HepG2 (cell line): Measurements from ENCODE around the gene KRTAP10-6. TPM values are rescaled to one million over a fixed set of nuclear protein-coding genes. Genes with fewer than 3 reads are reported as not detected.
"Not testable (repeated sequence)": the region's sequence is repeated elsewhere in the genome, so short reads cannot be mapped to it uniquely, and the experiment has no call there.

ENCODE experiments used
- ATAC-seq: fragments of 200-7000 bp; cut with Tn5 transposase; 3 replicates; pipeline ENCODE4 v1.9.1; 2020; ENCODE audit warnings: mild to moderate bottlenecking, moderate library complexity
- BruUV-seq: library from RNA; stranded (reverse); fragments of 400-500 nt; replicated peaks from 2 replicates; lab custom pipeline; 2021; lab: Mats Ljungman, UMichigan
- CTCF ChIA-PET: fragments of 300-600 bp; formaldehyde crosslinking; extraction: SDS; loops from one replicate; lab custom pipeline; 2021; ENCODE audit warnings: low total read pairs, inconsistent platforms, low intra/inter-chr PET ratio; lab: Yijun Ruan, JAX
- POLR2A ChIA-PET: fragments of 350-600 bp; sonication (Branson Sonifier 250); formaldehyde crosslinking; loops from one replicate; lab custom pipeline; 2020; ENCODE audit warnings: antibody characterized with exemption, inconsistent platforms; lab: Yijun Ruan, JAX
- DNase-seq: peaks from one replicate; pipeline ENCODE4 v3.0.0-alpha.2; 2015; ENCODE audit warnings: low spot score
- FAIRE-seq: peaks from 3 replicates; lab custom pipeline; 2011; peaks lifted over from hg19 to GRCh38; lab: Jason Lieb, UNC
- H2AFZ ChIP-seq: one replicate; pipeline ENCODE4 v1.6.1; 2011; ENCODE audit warnings: low read length, inconsistent platforms
- H3K27ac ChIP-seq: fragments of 300-600 bp; 3 replicates; pipeline ENCODE4 v1.8.0; 2011; ENCODE audit warnings: mixed run types, mild to moderate bottlenecking, mixed read lengths, low read length, inconsistent platforms; ENCODE audit not compliant: insufficient read depth; ENCODE audit errors: extremely low read length
- H3K27me3 ChIP-seq, 2 experiments: fragments of 200-600 bp in 1 of 2; 2 replicates in 1 of 2; 3 replicates in 1 of 2; pipeline versions ENCODE4 v1.6.0 to v1.8.0; 2011; ENCODE audit warnings: low read length in 2 of 2, mild to moderate bottlenecking in 2 of 2, moderate library complexity in 2 of 2, inconsistent platforms in 1 of 2; ENCODE audit not compliant: insufficient read depth in 2 of 2, control insufficient read depth in 1 of 2
- H3K36me3 ChIP-seq, 2 experiments: fragments of 200-600 bp in 1 of 2; replicated peaks in 1 of 2; 2 replicates in 1 of 2; 3 replicates in 1 of 2; pipeline versions ENCODE4 v1.5.1 to v1.8.0; 2011; ENCODE audit warnings: low read length in 2 of 2, inconsistent platforms in 1 of 2; ENCODE audit not compliant: insufficient read depth in 2 of 2, control insufficient read depth in 1 of 2
- H3K4me1 ChIP-seq: 2 replicates; pipeline ENCODE4 v1.5.1; 2012; ENCODE audit warnings: low read length, inconsistent platforms; ENCODE audit not compliant: insufficient read depth
- H3K4me2 ChIP-seq: 2 replicates; pipeline ENCODE4 v1.6.0; 2011; ENCODE audit warnings: low read depth, low read length, inconsistent platforms
- H3K4me3 ChIP-seq, 3 experiments: fragments of 200-600 bp in 1 of 3; sonication (generic), shearing (Covaris generic) in 1 of 3; replicated peaks in 1 of 3; 2 replicates each; pipeline ENCODE4 v1.5.1; 2011 to 2016; ENCODE audit warnings: low read length in 3 of 3, inconsistent platforms in 2 of 3, low read depth in 2 of 3, mild to moderate bottlenecking in 2 of 3, control low read depth in 1 of 3, mixed read lengths in 1 of 3; ENCODE audit not compliant: insufficient read depth in 1 of 3
- H3K79me2 ChIP-seq: one replicate; pipeline ENCODE4 v1.6.1; 2011; ENCODE audit warnings: low read length, inconsistent platforms; ENCODE audit not compliant: insufficient read depth
- H3K9ac ChIP-seq: 2 replicates; pipeline ENCODE4 v1.6.0; 2011; ENCODE audit warnings: mild to moderate bottlenecking, low read depth, low read length, inconsistent platforms; ENCODE audit not compliant: insufficient read depth
- H3K9me3 ChIP-seq: 2 replicates; pipeline ENCODE4 v1.5.1; 2012; ENCODE audit warnings: mild to moderate bottlenecking, low read length
- H4K20me1 ChIP-seq: 2 replicates; pipeline ENCODE4 v1.6.0; 2011; ENCODE audit warnings: inconsistent platforms, mild to moderate bottlenecking, low read length, moderate library complexity; ENCODE audit not compliant: insufficient read depth
- CCDC6 ChIP-seq: sonication (generic); formaldehyde crosslinking; IDR thresholded peaks from 2 replicates; pipeline ENCODE4 v1.8.1; 2022; ENCODE audit warnings: mild to moderate bottlenecking, missing genetic modification reagents, moderate library complexity
- HNF1A ChIP-seq, 2 experiments: sonication (generic) in 1 of 2; formaldehyde crosslinking in 1 of 2; IDR thresholded peaks; 2 replicates each; pipeline versions ENCODE4 v1.4.0 to v1.6.1; 2016 to 2020; ENCODE audit warnings: borderline replicate concordance in 1 of 2, low read depth in 1 of 2, mild to moderate bottlenecking in 1 of 2, missing genetic modification reagents in 1 of 2
- IKZF4 ChIP-seq: sonication (generic); formaldehyde crosslinking; IDR thresholded peaks from 2 replicates; pipeline ENCODE4 v1.5.1; 2020; ENCODE audit warnings: borderline replicate concordance, mild to moderate bottlenecking, low read depth, missing genetic modification reagents; ENCODE audit errors: not compliant biosample characterization
- SMARCE1 ChIP-seq: fragments of 450-650 bp; IDR thresholded peaks from 2 replicates; pipeline ENCODE4 v1.6.1; 2017; ENCODE audit warnings: borderline replicate concordance
- ZMYM3 ChIP-seq: sonication (generic); formaldehyde crosslinking; IDR thresholded peaks from 2 replicates; pipeline ENCODE4 v1.5.1; 2020; ENCODE audit warnings: mild to moderate bottlenecking, missing genetic modification reagents
- ZNF331 ChIP-seq: sonication (generic); formaldehyde crosslinking; IDR thresholded peaks from 2 replicates; pipeline ENCODE4 v1.4.0; 2020; ENCODE audit warnings: missing genetic modification reagents
- WGBS: methylation state at CpG from one replicate; pipeline ENCODE4 v1.1.6; 2017; ENCODE audit warnings: low lambda C conversion rate; 5-methylcytosine and 5-hydroxymethylcytosine counted together
- in situ Hi-C: cut with HindIII; loops from 2 replicates; pipeline ENCODE4 v1.10.0; 2017; ENCODE audit warnings: low pct_unique_long_range_greater_than_20kb; ENCODE audit not compliant: extremely low pct_ligation_motif_present
- intact Hi-C: fragments of 100-400 bp; cut with micrococcal nuclease; formaldehyde crosslinking; loops from one replicate; pipeline ENCODE4 v1.10.0; 2022; ENCODE audit not compliant: unreplicated experiment
- polyA plus RNA-seq, 8 experiments: library from polyadenylated mRNA; depleted of rRNA in 3 of 8; stranded (reverse) in 7 of 8; unstranded in 1 of 8; fragments of >200 nt; fragmentation: Illumina TruSeq in 4 of 8; extraction: Trizol in 4 of 8; gene quantifications; 2 replicates each; pipeline versions ENCODE4 v1.2.1 to v1.2.3, GENCODE V29; 2011 to 2016; ENCODE audit warnings: low read depth in 4 of 8, missing spikeins in 1 of 8, mixed read lengths in 1 of 8; ENCODE audit not compliant: insufficient read depth in 1 of 8
- total RNA-seq, 5 experiments: library from RNA; depleted of rRNA; stranded (reverse); fragments of >200 nt; fragmentation: Illumina TruSeq; extraction: Trizol; gene quantifications; 2 replicates each; pipeline ENCODE4 v1.2.3, GENCODE V29; 2016; ENCODE audit warnings: low read depth in 1 of 5

KRTAP10-6 gene
- total and polyA plus RNA-seq, 2 of the 13 experiments (the other 11 are each of a cell fraction or from before 2014, with no cell fraction given): not detected

- DNase-seq, H3K4me1 ChIP-seq: not testable (repeated sequence)
Measured at GRCh38 chr21:44600118-44600978, 8.0 kb upstream of the KRTAP10-6 start, which contains the start of gene KRTAP10-7. TSS of gene KRTAP10-7 (plus strand) at chr21:44600597. CDS start at chr21:44600622, 25 bp downstream.

DNA sequence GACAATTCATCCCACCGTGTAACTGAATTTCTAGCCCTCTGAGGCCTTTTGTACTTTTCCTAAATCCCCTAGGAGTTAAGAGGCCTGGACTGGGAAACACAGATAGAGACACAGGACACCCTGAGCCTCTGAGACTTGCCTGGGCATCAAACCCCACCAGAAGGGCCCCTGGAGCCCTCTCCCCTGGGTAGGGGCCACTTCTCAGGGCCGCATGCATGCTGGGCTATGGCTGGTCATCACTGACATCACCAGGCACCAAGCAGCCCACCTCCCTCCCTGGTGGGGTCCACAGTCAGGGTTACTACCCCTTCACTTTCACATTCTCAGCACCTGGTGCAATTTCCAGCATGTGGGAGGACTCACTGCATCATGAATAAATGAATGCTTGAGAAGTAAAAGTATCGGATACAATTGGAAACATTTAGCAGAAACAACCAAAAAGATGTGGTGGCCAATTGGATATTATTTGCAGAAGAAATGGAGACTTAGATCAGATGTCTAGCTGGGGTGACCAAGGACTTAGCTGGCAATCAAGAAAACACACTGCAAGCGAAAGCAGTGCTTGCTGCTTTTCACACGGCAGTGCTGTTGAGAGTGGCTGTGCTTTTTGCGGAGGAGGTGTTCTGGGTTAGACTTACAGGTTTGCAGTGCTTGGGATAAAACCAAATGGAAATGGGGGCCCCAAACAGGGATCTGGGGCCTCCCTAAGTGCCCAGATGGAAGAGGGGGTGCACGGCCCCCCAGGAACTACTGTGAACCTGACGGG is 7.1 kb upstream of the KRTAP10-6 start:
- no peak overlapping the region for H2AFZ ChIP-seq
- H4K20me1 ChIP-seq: no peaks in the 10 kb centered on the region
- no TSS peak for BruUV-seq
- ChIA-PET CTCF (no interaction called here), POLR2A (no interaction called here)
- intact Hi-C loops (no loop called here), in situ Hi-C loops (no loop called here)
- FAIRE-seq (no peak), ATAC-seq (no peak), DNase-seq (no peak)
- TF ChIP-seq HNF1A (IDR thresholded peaks at IDR 0.05; ENCODE audit: low read depth): no peak
- no peak for TF ChIP-seq HNF1A (CRISPR knock-in tag; IDR thresholded peaks at IDR 0.05; ENCODE audit: borderline replicate concordance)
- TF ChIP-seq ZNF331 (CRISPR knock-in tag): no peak
- TF ChIP-seq IKZF4 (CRISPR knock-in tag): no peak
- no peak for TF ChIP-seq SMARCE1
- TF ChIP-seq CCDC6 (CRISPR knock-in tag): no peak
- H3K4me3 ChIP-seq: no peak overlapping the region
- H3K4me2 ChIP-seq: no peak overlapping the region
- H3K36me3 ChIP-seq: no peaks in the 10 kb centered on the region
- 79% methylated on average over 6 of the region's 8 CpGs for WGBS
- H3K79me2 ChIP-seq: no peaks in the 10 kb centered on the region
- H3K9ac ChIP-seq: no peak overlapping the region
- no peak overlapping the region for H3K27ac ChIP-seq
- peaks cover 13% of the 10 kb centered on the region for H3K4me1 ChIP-seq
- H3K9me3 ChIP-seq: no peaks in the 10 kb centered on the region
- H3K27me3 ChIP-seq: peaks cover 0 to 1% of the 10 kb centered on the region in 2 experiments; a peak in 1 of 5 replicates

More at GRCh38 chr21:44600118-44600978, 8.0 kb upstream of the KRTAP10-6 start, which contains the start of gene KRTAP10-7:
- H3K27me3 ChIP-seq, H4K20me1 ChIP-seq, H2AFZ ChIP-seq, in situ Hi-C loops, H3K4me3 ChIP-seq, H3K4me2 ChIP-seq, intact Hi-C loops, H3K36me3 ChIP-seq, H3K27ac ChIP-seq, POLR2A ChIA-PET, H3K79me2 ChIP-seq, BruUV-seq, H3K9me3 ChIP-seq, FAIRE-seq, H3K9ac ChIP-seq, ATAC-seq, CTCF ChIA-PET: not testable (repeated sequence)
- WGBS: 59% methylated on average over 17 of the region's 23 CpGs
- TF ChIP-seq ZMYM3 (CRISPR knock-in tag): 0 out of 2 replicates have a peak, but pooled peaks have one; percentile 2
